Progenitor cell of endocrine pancreas (in vitro differentiated cells): Measurements from ENCODE around the gene FSTL4. TPM values are rescaled to one million over a fixed set of nuclear protein-coding genes. Genes with fewer than 3 reads are reported as not detected.

ENCODE experiments used
- DNase-seq: peaks from one replicate; pipeline ENCODE4 v3.0.0; 2021; ENCODE audit warnings: low spot score; ENCODE audit not compliant: unreplicated experiment
- H3K27ac Mint-ChIP-seq: 2 replicates; pipeline ENCODE4 v1.8.0; 2021; ENCODE audit warnings: mild to moderate bottlenecking, moderate library complexity, mixed read lengths
- H3K27me3 Mint-ChIP-seq: 2 replicates; pipeline ENCODE4 v1.8.0; 2021; ENCODE audit warnings: mixed read lengths
- H3K36me3 Mint-ChIP-seq: 2 replicates; pipeline ENCODE4 v1.8.0; 2022; ENCODE audit warnings: mixed read lengths; ENCODE audit not compliant: insufficient read depth
- H3K4me1 Mint-ChIP-seq: 2 replicates; pipeline ENCODE4 v1.8.0; 2021; ENCODE audit warnings: low read depth, mixed read lengths
- H3K4me3 Mint-ChIP-seq: 2 replicates; pipeline ENCODE4 v1.8.0; 2021; ENCODE audit warnings: low read depth, mild to moderate bottlenecking, moderate library complexity, mixed read lengths
- H3K9me3 Mint-ChIP-seq: 2 replicates; pipeline ENCODE4 v1.8.0; 2021; ENCODE audit warnings: low read depth, mixed read lengths
- CTCF ChIP-seq: fragments of 200-600 bp; sonication (generic); IDR thresholded peaks from one replicate; pipeline ENCODE4 v1.5.0; 2021; ENCODE audit warnings: antibody characterized with exemption, mild to moderate bottlenecking; ENCODE audit not compliant: unreplicated experiment
- total RNA-seq: library from RNA; stranded (reverse); gene quantifications from 2 replicates; pipeline ENCODE4 v1.2.1, GENCODE V29; 2021

FSTL4 gene
- total RNA-seq, 1 donor from 2014 or later, result 2.4 TPM

GRCh38 chr5:133595465-133595864, 16.9 kb downstream of the FSTL4 start:
- Mint-ChIP-seq H3K36me3 (no peaks in the 10 kb centered on the region), H3K4me1 (no peaks in the 10 kb centered on the region), H3K27ac (no peak overlapping the region), H3K27me3 (peaks cover 4% of the 10 kb centered on the region), H3K9me3 (no peaks in the 10 kb centered on the region), H3K4me3 (no peak overlapping the region)
- no peak for TF ChIP-seq CTCF
- no peak for DNase-seq

- Mint-ChIP-seq H3K27me3 (no peaks in the 10 kb centered on the region), H3K27ac (no peak overlapping the region), H3K36me3 (no peaks in the 10 kb centered on the region), H3K4me1 (no peaks in the 10 kb centered on the region), H3K9me3 (no peaks in the 10 kb centered on the region), H3K4me3 (no peak overlapping the region)
- no peak for DNase-seq
- TF ChIP-seq CTCF, result no peak
Observed at GRCh38 chr5:133589286-133589685, 23.1 kb downstream of the FSTL4 start.

- no peaks in the 10 kb centered on the region for H3K9me3 Mint-ChIP-seq
- no peaks in the 10 kb centered on the region for H3K36me3 Mint-ChIP-seq
- no peak for DNase-seq
- H3K4me3 Mint-ChIP-seq, result peak overlapping the region; percentile 45
- no peak overlapping the region for H3K27ac Mint-ChIP-seq
- peaks cover 2% of the 10 kb centered on the region for H3K27me3 Mint-ChIP-seq
- no peaks in the 10 kb centered on the region for H3K4me1 Mint-ChIP-seq
- TF ChIP-seq CTCF, result no peak
Observed at GRCh38 chr5:133582971-133583370, 29.4 kb downstream of the FSTL4 start.

GRCh38 chr5:133581918-133582317, 30.4 kb downstream of the FSTL4 start:
- no peak for TF ChIP-seq CTCF
- no peaks in the 10 kb centered on the region for H3K36me3 Mint-ChIP-seq

DNA sequence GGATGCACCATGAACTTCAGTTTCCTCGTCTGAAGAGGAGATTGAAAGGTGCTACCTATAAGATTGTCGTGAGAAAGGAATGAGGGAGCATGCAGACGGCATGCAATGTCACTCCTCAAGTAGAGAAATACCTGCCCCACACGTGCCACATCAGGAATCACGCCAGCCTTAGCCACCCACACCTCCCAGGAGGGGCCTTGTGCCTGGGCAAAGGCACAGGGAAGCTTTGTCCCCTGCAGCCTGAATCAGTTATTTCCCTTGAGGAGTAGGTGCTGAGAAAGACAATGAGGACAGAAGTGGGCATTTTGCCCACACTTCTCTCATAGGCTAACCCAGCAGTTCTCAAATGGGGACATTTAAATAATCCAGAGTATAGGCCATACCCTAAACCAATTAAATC, 31.0 kb downstream of the FSTL4 start:
- Mint-ChIP-seq H3K4me3 (no peak overlapping the region), H3K27me3 (peaks cover 5% of the 10 kb centered on the region), H3K4me1 (no peaks in the 10 kb centered on the region), H3K36me3 (no peaks in the 10 kb centered on the region), H3K9me3 (no peaks in the 10 kb centered on the region), H3K27ac (no peak overlapping the region)
- DNase-seq, result no peak
- no peak for TF ChIP-seq CTCF

More at GRCh38 chr5:133581918-133582317, 30.4 kb downstream of the FSTL4 start:
- DNase-seq, result no peak
- Mint-ChIP-seq H3K9me3 (no peaks in the 10 kb centered on the region), H3K4me3 (no peak overlapping the region), H3K27ac (no peak overlapping the region), H3K27me3 (peaks cover 5% of the 10 kb centered on the region), H3K4me1 (no peaks in the 10 kb centered on the region)
